ENCODE measurements around the gene ZIC2.

Gene ZIC2

GRCh38 chr13:99960663-99961311 lies 20.8 kb upstream of the ZIC2 start:
- DNase-seq = peak; percentile 63

- DNase-seq = no peak
Measured at GRCh38 chr13:99961636-99962035, 19.9 kb upstream of the ZIC2 start.

GRCh38 chr13:99962242-99962641 lies 19.3 kb upstream of the ZIC2 start:
- no peak for DNase-seq

- DNase-seq = no peak
Measured at GRCh38 chr13:99963816-99964339, 17.7 kb upstream of the ZIC2 start.

- DNase-seq = no peak
Measured at GRCh38 chr13:99965329-99966000, 16.1 kb upstream of the ZIC2 start.

- no peak for DNase-seq
Measured at GRCh38 chr13:99966064-99966805, 15.3 kb upstream of the ZIC2 start.

- DNase-seq = no peak
Measured at GRCh38 chr13:99967498-99967868, 14.1 kb upstream of the ZIC2 start.

GRCh38 chr13:99967869-99968520 lies 13.6 kb upstream of the ZIC2 start:
- DNase-seq = no peak

- DNase-seq = peak; percentile 79
Measured at GRCh38 chr13:99968521-99969452, 12.8 kb upstream of the ZIC2 start.

- DNase-seq = peak; percentile 50
Measured at GRCh38 chr13:99969453-99969918, 12.1 kb upstream of the ZIC2 start.

- peak; percentile 83 for DNase-seq
Measured at GRCh38 chr13:99969919-99970650, 11.5 kb upstream of the ZIC2 start.

- peak; percentile 70 for DNase-seq
Measured at GRCh38 chr13:99970651-99971575, 10.7 kb upstream of the ZIC2 start.

- peak; percentile 69 for DNase-seq
Measured at GRCh38 chr13:99971576-99972189, 9.9 kb upstream of the ZIC2 start, which contains the start of gene ZIC5. ZIC5 (minus strand) TSS chr13:99971767; CDS start chr13:99971603, 164 bp downstream.

- peak; percentile 61 for DNase-seq
Measured at GRCh38 chr13:99972190-99972731, 9.3 kb upstream of the ZIC2 start.

- DNase-seq = peak; percentile 37
Measured at GRCh38 chr13:99973163-99973807, 8.3 kb upstream of the ZIC2 start.

- no peak for DNase-seq
Measured at GRCh38 chr13:99973808-99974185, 7.8 kb upstream of the ZIC2 start.

GRCh38 chr13:99974296-99974938 lies 7.2 kb upstream of the ZIC2 start:
- DNase-seq = no peak

- DNase-seq = no peak
Measured at GRCh38 chr13:99974939-99975561, 6.5 kb upstream of the ZIC2 start.
